ENCODE measurements around the gene ERBIN. TPM values are rescaled to one million over a fixed set of nuclear protein-coding genes. Genes with fewer than 3 reads are reported as not detected.

The ERBIN gene
- total and polyA plus RNA-seq, 9 of the 15 experiments (the other 6 are each of a cell fraction or from before 2014, with no cell fraction given), result 11.9 to 72.8 (median 41.7) TPM

DNA sequence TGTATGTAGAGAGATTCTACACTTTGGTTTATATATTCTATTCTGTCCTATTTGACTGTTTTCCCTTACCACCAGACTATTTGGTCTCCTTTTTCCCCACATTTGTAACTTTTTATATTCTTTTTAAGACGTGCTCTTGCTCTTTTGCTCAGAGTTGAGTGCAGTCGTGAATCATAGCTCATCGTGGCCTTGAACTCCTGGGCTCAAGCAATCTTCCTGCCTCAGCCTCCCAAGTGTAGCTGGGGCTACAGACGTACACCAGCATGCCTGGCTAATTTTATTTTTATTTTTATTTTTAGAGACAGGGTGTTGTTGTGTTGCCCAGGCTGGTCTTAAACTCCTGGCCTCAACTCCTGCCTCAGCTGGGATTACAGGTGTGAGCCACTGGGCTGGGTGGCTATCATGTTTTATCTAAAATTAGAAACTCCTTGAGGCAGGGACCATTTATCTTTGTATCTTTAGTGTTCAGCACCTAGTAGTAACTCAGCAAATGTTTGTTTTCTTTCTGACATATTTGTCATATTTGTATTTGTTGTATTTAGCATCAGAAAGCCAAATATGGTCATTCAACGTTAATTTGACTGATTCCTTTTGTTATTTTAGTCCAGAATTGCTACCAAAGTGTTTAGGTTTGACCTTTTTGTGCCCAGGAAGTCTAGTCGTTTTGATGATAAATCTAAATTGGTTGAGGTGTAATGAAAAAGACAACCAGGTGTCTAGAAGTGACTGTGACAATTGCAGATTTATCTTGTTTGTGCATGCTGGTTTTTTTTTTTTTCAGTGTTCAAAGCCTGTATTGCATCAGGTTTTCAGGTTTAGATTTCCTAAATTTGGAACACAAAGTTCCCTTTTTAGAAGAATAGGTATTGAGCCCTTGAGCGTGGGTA lies 44.3 kb downstream of the ERBIN start:
- H3K79me2 ChIP-seq (ENCODE audit: control insufficient read depth, insufficient read depth, low read length), result peaks cover 94% of the 10 kb centered on the region
- FAIRE-seq, result no peak
- TF ChIP-seq RFX1 (IDR thresholded peaks at IDR 0.05) (no peak), BCOR (IDR thresholded peaks at IDR 0.05) (0 out of 2 replicates have a peak, but pooled peaks have one; percentile 9), ZNF121 (CRISPR knock-in tag; conservative IDR thresholded peaks at IDR 0.05) (no peak), ZNF79 (CRISPR knock-in tag; IDR thresholded peaks at IDR 0.05; ENCODE audit: low read depth) (no peak), NEUROD1 (IDR thresholded peaks at IDR 0.05; ENCODE audit: borderline replicate concordance, low read depth, low read length, partially characterized antibody) (no peak), COPS2 (conservative IDR thresholded peaks at IDR 0.05) (no peak), ZNF354B (CRISPR knock-in tag; IDR thresholded peaks at IDR 0.05) (no peak), FOXP1 (CRISPR knock-in tag; IDR thresholded peaks at IDR 0.05) (no peak)
- TF ChIP-seq, protein P1, sequence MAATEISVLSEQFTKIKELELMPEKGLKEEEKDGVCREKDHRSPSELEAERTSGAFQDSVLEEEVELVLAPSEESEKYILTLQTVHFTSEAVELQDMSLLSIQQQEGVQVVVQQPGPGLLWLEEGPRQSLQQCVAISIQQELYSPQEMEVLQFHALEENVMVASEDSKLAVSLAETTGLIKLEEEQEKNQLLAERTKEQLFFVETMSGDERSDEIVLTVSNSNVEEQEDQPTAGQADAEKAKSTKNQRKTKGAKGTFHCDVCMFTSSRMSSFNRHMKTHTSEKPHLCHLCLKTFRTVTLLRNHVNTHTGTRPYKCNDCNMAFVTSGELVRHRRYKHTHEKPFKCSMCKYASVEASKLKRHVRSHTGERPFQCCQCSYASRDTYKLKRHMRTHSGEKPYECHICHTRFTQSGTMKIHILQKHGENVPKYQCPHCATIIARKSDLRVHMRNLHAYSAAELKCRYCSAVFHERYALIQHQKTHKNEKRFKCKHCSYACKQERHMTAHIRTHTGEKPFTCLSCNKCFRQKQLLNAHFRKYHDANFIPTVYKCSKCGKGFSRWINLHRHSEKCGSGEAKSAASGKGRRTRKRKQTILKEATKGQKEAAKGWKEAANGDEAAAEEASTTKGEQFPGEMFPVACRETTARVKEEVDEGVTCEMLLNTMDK (IDR thresholded peaks at IDR 0.05; ENCODE audit: borderline replicate concordance, insufficient read depth, low read depth, low read length, poor library complexity, severe bottlenecking), result no peak
- TF ChIP-seq, protein P2, sequence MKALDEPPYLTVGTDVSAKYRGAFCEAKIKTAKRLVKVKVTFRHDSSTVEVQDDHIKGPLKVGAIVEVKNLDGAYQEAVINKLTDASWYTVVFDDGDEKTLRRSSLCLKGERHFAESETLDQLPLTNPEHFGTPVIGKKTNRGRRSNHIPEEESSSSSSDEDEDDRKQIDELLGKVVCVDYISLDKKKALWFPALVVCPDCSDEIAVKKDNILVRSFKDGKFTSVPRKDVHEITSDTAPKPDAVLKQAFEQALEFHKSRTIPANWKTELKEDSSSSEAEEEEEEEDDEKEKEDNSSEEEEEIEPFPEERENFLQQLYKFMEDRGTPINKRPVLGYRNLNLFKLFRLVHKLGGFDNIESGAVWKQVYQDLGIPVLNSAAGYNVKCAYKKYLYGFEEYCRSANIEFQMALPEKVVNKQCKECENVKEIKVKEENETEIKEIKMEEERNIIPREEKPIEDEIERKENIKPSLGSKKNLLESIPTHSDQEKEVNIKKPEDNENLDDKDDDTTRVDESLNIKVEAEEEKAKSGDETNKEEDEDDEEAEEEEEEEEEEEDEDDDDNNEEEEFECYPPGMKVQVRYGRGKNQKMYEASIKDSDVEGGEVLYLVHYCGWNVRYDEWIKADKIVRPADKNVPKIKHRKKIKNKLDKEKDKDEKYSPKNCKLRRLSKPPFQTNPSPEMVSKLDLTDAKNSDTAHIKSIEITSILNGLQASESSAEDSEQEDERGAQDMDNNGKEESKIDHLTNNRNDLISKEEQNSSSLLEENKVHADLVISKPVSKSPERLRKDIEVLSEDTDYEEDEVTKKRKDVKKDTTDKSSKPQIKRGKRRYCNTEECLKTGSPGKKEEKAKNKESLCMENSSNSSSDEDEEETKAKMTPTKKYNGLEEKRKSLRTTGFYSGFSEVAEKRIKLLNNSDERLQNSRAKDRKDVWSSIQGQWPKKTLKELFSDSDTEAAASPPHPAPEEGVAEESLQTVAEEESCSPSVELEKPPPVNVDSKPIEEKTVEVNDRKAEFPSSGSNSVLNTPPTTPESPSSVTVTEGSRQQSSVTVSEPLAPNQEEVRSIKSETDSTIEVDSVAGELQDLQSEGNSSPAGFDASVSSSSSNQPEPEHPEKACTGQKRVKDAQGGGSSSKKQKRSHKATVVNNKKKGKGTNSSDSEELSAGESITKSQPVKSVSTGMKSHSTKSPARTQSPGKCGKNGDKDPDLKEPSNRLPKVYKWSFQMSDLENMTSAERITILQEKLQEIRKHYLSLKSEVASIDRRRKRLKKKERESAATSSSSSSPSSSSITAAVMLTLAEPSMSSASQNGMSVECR (CRISPR knock-in tag; IDR thresholded peaks at IDR 0.05), result no peak
- TF ChIP-seq, protein P3, sequence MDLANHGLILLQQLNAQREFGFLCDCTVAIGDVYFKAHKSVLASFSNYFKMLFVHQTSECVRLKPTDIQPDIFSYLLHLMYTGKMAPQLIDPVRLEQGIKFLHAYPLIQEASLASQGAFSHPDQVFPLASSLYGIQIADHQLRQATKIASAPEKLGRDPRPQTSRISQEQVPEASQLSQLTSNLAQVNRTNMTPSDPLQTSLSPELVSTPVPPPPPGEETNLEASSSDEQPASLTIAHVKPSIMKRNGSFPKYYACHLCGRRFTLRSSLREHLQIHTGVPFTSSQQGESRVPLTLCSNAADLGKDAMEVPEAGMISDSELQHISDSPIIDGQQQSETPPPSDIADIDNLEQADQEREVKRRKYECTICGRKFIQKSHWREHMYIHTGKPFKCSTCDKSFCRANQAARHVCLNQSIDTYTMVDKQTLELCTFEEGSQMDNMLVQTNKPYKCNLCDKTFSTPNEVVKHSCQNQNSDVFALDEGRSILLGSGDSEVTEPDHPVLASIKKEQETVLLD (IDR thresholded peaks at IDR 0.05), result no peak
- TF ChIP-seq, protein P4, sequence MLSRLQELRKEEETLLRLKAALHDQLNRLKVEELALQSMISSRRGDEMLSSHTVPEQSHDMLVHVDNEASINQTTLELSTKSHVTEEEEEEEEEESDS (CRISPR knock-in tag; IDR thresholded peaks at IDR 0.05), result no peak

More for the DNA sequence above, 44.3 kb downstream of the ERBIN start:
- H3K9me1 ChIP-seq (ENCODE audit: control insufficient read depth, insufficient read depth, low read length), result peaks cover 3% of the 10 kb centered on the region
- 6% methylated on average over 7 of the region's 7 CpGs for whole genome bisulfite sequencing (ENCODE audit: insufficient coverage, low coverage, missing lambda C conversion rate)
- no peaks in the 10 kb centered on the region for H3K27me3 ChIP-seq (ENCODE audit: control insufficient read depth in 2 of 2, insufficient read depth in 2 of 2, low read length in 2 of 2)
- no peak overlapping the region for H2AFZ ChIP-seq (ENCODE audit: low read depth, low read length)
- no peak overlapping the region for H3K4me3 ChIP-seq
- ChIA-PET POLR2A (interaction anchor here (0.8 to 1.6 kb wide), 3 partner anchors 14 to 39 kb away, joined by 3 to 6 read pairs (median 4); no protein-coding TSS in a partner anchor), CTCF (ENCODE audit: low intra/inter-chr PET ratio) (no interaction called here)
- H3K4me1 ChIP-seq (replicated peaks in 1 of 2; ENCODE audit: control insufficient read depth in 2 of 2, insufficient read depth in 2 of 2, low read length in 2 of 2), result peaks cover 17 to 47% of the 10 kb centered on the region in 2 experiments
- DNase-seq (ENCODE audit: extremely low read depth in 1 of 4, low spot score in 3 of 4) (peak in 1 of 4 experiments; percentile 45), ATAC-seq (peak; percentile 16)
- H3K36me3 ChIP-seq (ENCODE audit: control insufficient read depth, insufficient read depth, low read length), result peaks cover 13% of the 10 kb centered on the region; the same call in 2 of the 3 replicates
- BruUV-seq (replicated peaks), result no TSS peak
- in situ Hi-C loops (cut with MboI) (no loop called here), intact Hi-C loops (cut with micrococcal nuclease) (no loop called here)
- H3K9ac ChIP-seq (ENCODE audit: insufficient read depth in 1 of 2, low read depth in 2 of 2, low read length in 2 of 2), result peak overlapping the region; percentile 42 to 67; a peak in 3 of 4 replicates
- H3K27ac ChIP-seq (ENCODE audit: extremely low read depth, low read depth, low read length), result peak overlapping the region; percentile 54
- H3K4me2 ChIP-seq (ENCODE audit: insufficient read depth, low read length), result peak overlapping the region; percentile 63
- no peaks in the 10 kb centered on the region for H3K9me3 ChIP-seq (replicated peaks; ENCODE audit: control insufficient read depth, insufficient read depth, low read depth, low read length)
- 0 out of 2 replicates have a peak, but pooled peaks cover 4% of the 10 kb centered on the region for H4K20me1 ChIP-seq (replicated peaks; ENCODE audit: control insufficient read depth, insufficient read depth, low read length)

Data from K562 (cell line).